Right forelimb (tissue), 1 donor: ENCODE results near the gene SLC25A33.

Experiments
- DNase-seq: peaks from one replicate; pipeline ENCODE4 v3.0.0-alpha.2; 2018

SLC25A33 gene

DNA sequence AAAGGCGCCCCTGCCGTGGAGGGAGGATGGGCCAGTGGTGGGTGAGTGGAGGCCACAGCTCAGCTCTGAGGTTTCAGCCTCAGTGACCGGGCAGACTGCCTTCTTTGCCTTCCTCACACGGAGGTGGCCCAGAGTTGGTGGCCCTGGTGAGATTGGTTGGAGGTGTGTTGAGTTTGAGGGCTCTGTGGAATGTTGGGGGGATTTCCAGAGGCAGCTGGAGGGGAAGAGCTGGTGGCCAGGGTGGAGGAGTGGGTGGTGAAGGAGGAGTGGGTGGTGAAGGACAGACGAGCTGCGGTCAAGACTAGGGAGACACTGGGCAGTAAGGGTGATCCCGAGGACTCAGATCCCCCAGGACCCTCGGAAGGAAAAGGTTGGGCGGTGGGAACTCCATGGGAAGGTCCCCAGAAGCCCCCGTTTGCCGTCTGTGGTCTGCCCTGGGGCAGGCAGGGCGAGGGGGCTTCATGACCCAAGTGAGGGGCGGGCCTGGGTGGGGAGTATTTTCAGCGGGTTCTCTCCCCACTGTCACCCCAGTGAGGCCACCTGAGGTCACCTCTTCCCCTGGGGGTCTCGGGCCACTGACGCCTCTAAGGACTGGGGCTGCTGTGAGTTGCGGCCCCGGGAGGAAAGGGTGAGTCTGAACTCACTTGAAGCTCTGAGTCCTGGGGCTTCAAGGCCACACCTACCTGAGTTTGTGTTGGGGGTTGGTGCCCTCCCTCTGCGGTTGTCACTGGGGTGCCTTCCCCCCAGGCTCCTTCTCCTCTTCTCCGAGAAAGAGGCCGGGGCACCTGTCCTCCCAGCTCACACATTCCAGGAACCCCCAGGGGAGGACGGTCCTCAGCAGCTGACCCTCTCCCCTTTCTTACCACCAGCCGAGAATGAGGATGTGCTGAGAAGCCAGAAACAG, 89.5 kb downstream of the SLC25A33 start:
- no peak for DNase-seq

DNA sequence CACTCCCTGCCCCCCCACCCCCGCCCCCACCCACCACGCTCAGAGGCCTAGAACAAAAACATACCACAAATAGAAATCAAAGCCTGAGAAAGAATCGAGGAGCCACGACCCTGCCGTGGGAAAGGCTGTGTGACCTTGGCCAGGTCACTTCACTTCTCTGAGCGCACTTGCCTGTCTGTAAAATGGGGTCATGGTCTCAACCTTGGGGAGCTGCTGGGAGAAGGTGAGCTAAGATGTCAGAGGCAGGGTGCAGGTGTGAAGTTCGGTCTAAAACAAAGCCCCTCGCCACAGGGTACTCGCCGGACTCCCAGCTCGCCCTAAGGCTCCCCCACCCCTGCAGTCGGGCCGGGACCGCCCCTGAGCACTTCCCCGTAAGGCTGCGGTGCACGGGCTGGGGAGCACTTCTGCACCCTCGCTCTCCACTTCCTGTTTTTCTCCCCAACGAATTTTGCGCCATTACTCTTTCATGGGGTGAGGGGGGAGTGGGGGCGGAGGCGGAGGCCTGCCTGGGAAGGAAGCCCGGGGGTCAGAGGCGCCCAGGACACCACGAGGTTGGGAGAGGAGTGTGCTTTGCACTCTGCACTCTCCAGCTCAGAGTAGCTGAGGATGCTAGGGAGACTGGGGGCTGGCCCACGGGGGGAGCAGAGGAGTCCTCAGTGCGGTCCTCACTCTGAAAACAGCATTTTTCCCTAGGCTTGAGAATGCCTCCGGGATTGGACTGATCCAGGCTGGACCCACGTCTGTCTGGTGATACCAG, 90.4 kb downstream of the SLC25A33 start:
- no peak for DNase-seq

DNA sequence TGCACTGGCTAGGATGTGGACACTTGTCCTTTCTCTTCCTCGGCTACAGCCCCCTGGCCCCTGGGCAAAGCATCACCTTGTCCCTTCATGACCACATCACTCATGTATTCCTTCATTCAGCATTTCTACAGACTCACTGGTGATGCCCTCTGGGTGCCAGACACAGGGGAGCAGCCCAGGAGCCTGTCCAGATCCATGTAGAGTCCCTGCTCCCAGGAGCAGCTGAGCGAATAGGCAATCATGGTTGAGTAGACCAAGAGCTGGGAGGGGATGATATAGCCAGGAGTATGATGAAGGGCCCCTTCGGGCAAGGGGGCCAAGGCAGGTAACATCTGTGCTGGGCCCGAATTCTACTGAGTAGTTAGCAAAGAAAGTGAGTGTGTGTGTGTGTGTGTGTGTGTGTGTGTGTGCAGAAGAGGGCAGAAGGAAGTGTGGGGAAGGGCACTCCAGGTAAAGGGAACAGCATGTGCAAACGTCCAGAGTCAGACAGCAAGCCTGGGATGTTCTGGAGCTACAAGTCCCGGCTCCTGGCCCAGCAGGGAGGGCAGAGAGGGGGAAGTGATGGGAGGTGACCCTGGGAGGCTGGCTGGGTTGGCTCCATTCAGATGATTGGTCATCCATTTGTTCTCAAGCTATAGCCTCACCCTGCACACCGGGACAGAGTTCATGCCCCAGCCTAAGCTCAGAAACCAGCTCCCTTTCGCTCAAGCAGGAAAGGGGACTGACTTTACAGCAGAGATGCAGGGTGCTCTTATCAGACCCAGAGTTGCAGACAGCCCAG, 91.3 kb downstream of the SLC25A33 start:
- DNase-seq: no peak

DNA sequence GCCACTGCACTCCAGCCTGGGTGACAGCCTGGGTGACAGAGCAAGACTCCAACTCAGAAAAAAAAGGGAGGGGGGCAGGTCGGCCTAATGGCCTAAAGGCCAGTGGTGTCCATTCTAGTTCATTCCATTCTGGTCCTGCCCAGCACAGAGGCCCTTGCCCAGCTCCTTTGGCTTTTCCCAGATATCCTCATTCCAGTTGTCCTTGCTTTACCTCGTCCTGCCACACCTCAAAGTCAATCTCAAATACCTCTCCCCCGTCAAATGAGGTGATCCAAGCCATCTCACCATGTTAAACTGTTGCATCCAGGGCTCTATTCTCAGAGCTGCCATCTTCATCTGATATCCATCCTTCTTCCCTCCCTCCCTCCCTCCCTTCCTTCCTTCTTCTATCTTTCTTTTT, 92.3 kb downstream of the SLC25A33 start:
- no peak for DNase-seq

DNA sequence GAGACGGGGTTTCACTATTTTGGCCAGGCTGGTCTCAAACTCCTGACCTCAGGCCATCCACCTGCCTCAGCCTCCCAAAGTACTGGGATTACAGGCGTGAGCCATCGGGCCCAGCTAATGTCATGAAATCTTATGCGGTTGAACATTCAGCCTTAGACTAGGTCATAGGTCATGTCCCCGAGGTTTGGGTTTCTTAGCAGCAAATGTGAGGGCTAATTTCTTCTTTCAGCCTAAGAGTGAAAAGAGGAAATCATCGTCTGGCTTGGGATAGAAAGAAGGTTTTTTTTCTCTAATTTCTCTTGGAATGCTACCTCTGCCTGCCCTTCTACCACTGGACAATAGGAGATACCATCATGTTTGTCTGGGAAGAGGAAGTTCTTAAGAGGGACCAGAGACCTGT, 94.2 kb downstream of the SLC25A33 start:
- DNase-seq: no peak

DNA sequence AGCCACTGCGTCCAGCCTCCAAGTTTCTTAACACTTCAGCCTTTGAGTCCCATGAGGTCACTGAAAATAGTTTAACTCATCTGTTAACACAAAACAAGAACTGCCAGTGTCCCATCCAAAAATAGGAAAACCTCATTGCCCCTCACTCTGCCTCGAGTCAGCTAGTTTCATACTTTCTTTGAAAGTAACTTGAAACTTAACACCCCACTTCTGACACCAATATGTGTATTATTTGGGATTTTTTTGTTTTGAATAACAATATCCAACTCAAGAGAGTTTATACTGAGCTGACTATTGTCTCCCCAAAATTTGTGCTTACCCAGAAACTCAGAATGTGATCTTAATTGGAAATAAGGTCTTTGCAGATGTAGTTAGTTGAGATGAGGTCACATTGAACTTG, 95.3 kb downstream of the SLC25A33 start:
- DNase-seq: no peak
